Common myeloid progenitor, CD34-positive (primary cell): ENCODE measurements around the gene RAB23.
A peak's percentile ranks its signal among the peaks of the same experiment; 100 is the strongest.

Experiments
- CTCF ChIA-PET: fragments of 350-600 bp; sonication (Branson Sonifier 250); formaldehyde crosslinking; loops from one replicate; lab custom pipeline; 2021; ENCODE audit warnings: antibody characterized with exemption; lab: Charles Lee
- POLR2A ChIA-PET: fragments of 350-600 bp; sonication (Branson Sonifier 250); formaldehyde crosslinking; loops from one replicate; lab custom pipeline; 2021; ENCODE audit warnings: antibody characterized with exemption; lab: Charles Lee
- DNase-seq, 3 donors: peaks; one replicate each; pipeline versions ENCODE4 v3.0.0 to v3.0.0-alpha.2; 2013
- H3K27ac ChIP-seq, 2 experiments: 1 replicate in 1 of 2; 2 replicates in 1 of 2; pipeline ENCODE4 v1.7.0; 2013; ENCODE audit warnings: inconsistent platforms in 2 of 2, low read length in 2 of 2, mild to moderate bottlenecking in 2 of 2, low read depth in 1 of 2, moderate library complexity in 1 of 2; ENCODE audit not compliant: severe bottlenecking in 2 of 2, insufficient read depth in 1 of 2, poor library complexity in 1 of 2
- H3K27me3 ChIP-seq, 5 experiments: replicated peaks in 2 of 5; 1 replicate in 3 of 5; 2 replicates in 2 of 5; pipeline versions ENCODE4 v1.6.1 to v1.7.0; 2013; ENCODE audit warnings: low read length in 4 of 5, mild to moderate bottlenecking in 2 of 5, moderate library complexity in 2 of 5, inconsistent platforms in 1 of 5; ENCODE audit not compliant: insufficient read depth in 5 of 5, control insufficient read depth in 4 of 5
- H3K36me3 ChIP-seq, 4 experiments: 1 replicate in 2 of 4; 2 replicates in 2 of 4; pipeline versions ENCODE4 v1.6.1 to v1.7.0; 2013; ENCODE audit warnings: low read length in 3 of 4, control low read depth in 1 of 4, mild to moderate bottlenecking in 1 of 4; ENCODE audit not compliant: control insufficient read depth in 4 of 4, insufficient read depth in 4 of 4
- H3K4me1 ChIP-seq, 4 experiments: 1 replicate in 3 of 4; 2 replicates in 1 of 4; pipeline versions ENCODE4 v1.6.1 to v1.7.1; 2013; ENCODE audit warnings: low read length in 3 of 4, mild to moderate bottlenecking in 3 of 4, control low read depth in 1 of 4, inconsistent platforms in 1 of 4, moderate library complexity in 1 of 4; ENCODE audit not compliant: control insufficient read depth in 4 of 4, insufficient read depth in 4 of 4; ENCODE audit errors: control extremely low read depth in 1 of 4
- H3K4me3 ChIP-seq, 7 experiments: 1 replicate in 4 of 7; 2 replicates in 3 of 7; pipeline versions ENCODE4 v1.5.1 to v1.7.0; 2013; ENCODE audit warnings: mild to moderate bottlenecking in 7 of 7, low read length in 6 of 7, moderate library complexity in 6 of 7, inconsistent platforms in 2 of 7, low read depth in 2 of 7, control low read depth in 1 of 7; ENCODE audit not compliant: insufficient read depth in 4 of 7, control insufficient read depth in 1 of 7; ENCODE audit errors: extremely low read depth in 1 of 7
- H3K9me3 ChIP-seq, 5 experiments: 1 replicate in 4 of 5; 2 replicates in 1 of 5; pipeline versions ENCODE4 v1.6.1 to v1.7.1; 2013; ENCODE audit warnings: low read length in 4 of 5, mild to moderate bottlenecking in 2 of 5, inconsistent platforms in 1 of 5, low read depth in 1 of 5, moderate library complexity in 1 of 5; ENCODE audit not compliant: control insufficient read depth in 4 of 5, insufficient read depth in 2 of 5; ENCODE audit errors: control extremely low read depth in 1 of 5
- WGBS: methylation state at CpG from one replicate; pipeline ENCODE4 v1.1.5; 2013; ENCODE audit not compliant: insufficient coverage; 5-methylcytosine and 5-hydroxymethylcytosine counted together

Gene RAB23

GRCh38 chr6:57173056-57173885 lies 48.8 kb downstream of the RAB23 start:
- Histone ChIP-seq H3K9me3 (no peaks in the 10 kb centered on the region), H3K4me1 (peaks cover 8 to 26% (median 17%) of the 10 kb centered on the region in 4 experiments), H3K4me3 (peak overlapping the region; percentile 69 to 91 (median 85)), H3K27me3 (no peaks in the 10 kb centered on the region), H3K36me3 (peaks cover 0 to 8% (median 0%) of the 10 kb centered on the region in 4 experiments), H3K27ac (peak overlapping the region in 1 of 2 experiments; percentile 74)
- CTCF ChIA-PET = interaction anchor here (1.5 to 1.8 kb wide), 2 partner anchors 20 to 141 kb away, joined by 3 to 5 read pairs; no protein-coding TSS in a partner anchor
- DNase-seq = peak; percentile 21 to 50 (median 40)
- WGBS = 9% methylated on average over 10 of the region's 19 CpGs
- POLR2A ChIA-PET = no interaction called here

DNA sequence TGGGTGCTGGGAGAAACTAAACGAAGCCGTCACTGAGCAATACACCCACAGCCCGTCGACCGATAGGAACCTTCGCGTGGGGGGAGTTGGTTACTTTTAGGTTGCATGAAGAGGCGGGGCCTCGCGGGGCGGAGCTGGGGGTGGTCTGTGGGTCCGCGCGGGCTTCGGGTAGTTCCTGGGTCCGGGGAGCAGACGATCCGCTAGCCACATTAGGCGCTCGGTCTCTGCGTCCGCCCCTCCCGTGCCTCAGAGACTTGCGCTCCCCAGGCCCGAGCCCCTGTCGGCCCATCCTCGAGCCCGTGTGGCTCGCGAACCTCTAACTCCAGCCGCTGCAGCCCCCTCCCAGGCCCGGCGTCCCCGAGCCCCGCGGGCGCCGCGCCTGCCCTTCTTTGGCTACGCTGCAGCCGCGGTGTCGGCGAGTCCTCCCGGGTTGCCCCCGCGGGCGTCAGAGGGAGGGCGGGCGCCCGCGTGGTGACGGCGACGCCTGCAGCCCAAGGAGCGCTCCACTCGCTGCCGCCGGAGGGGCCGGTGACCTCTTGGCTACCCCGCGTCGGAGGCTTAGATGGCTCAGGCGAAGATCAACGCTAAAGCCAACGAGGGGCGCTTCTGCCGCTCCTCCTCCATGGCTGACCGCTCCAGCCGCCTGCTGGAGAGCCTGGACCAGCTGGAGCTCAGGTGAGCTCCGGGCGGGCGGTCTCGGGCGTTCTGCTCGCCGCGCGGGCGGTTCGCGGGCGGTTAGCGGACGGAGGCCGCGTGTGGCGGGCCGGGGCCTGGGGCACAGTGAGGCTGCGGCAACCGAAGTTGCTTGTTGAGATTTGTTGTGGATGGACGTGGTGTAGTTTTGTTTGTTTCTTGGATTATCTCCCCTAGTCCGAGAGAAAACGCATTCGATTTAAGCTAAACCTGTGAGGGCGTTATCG lies 49.7 kb downstream of the RAB23 start, which contains the start of gene BAG2:
BAG2 (plus strand) TSS at position 191 of the 920 bp plus-strand sequence; CDS start at position 563, 372 bp downstream.
- DNase-seq = peak; percentile 88 to 96 (median 96)
- POLR2A ChIA-PET = no interaction called here

DNA sequence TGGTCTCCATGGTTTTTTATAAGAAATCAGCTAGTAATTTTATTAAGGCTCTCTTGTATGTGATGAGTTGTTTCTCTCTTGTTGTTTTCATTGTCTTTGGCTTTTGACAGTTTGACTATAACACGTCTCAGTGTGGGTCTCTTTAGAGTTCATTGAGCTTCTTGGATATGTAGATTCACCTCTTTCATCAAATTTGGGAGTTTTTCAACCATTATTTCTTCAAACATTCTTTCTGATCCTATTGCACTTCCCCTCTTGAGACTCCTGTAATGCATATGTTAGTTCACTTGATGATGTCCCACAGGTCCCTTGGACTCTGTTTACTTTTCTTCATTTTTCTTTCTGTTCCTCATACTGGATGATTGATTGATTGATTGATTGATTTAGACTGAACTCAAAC lies 57.0 kb downstream of the RAB23 start:
- peak in 1 of 3 donors; percentile 4 for DNase-seq
- Histone ChIP-seq H3K27ac (no peak overlapping the region), H3K4me1 (peaks cover 0 to 3% (median 0%) of the 10 kb centered on the region in 4 experiments), H3K9me3 (peaks cover 0 to 19% (median 7%) of the 10 kb centered on the region in 5 experiments), H3K4me3 (no peak overlapping the region), H3K27me3 (no peaks in the 10 kb centered on the region), H3K36me3 (peaks cover 9 to 53% (median 14%) of the 10 kb centered on the region in 4 experiments)
- CTCF ChIA-PET = interaction anchor here (1.1 kb wide), 2 partner anchors 25 to 68 kb away, joined by 3 to 4 read pairs; no protein-coding TSS in a partner anchor
- WGBS = no CpG with 5 or more reads among the region's 1 CpG
- POLR2A ChIA-PET = no interaction called here

More for the DNA sequence above, 49.7 kb downstream of the RAB23 start, which contains the start of gene BAG2:
- H3K4me3 ChIP-seq = peak within 1 kb of the TSS; percentile 69 to 91 (median 85)
- WGBS = 0% methylated on average over 76 of the region's 97 CpGs
- no peaks in the 10 kb centered on the region for H3K9me3 ChIP-seq
- H3K4me1 ChIP-seq = peaks cover 8 to 26% (median 17%) of the 10 kb centered on the region in 4 experiments
- CTCF ChIA-PET = interaction anchor here (0.8 to 2.2 kb wide), 5 partner anchors 11 to 149 kb away, joined by 3 to 6 read pairs (median 4); no protein-coding TSS in a partner anchor
- peaks cover 0 to 7% (median 2%) of the 10 kb centered on the region in 4 experiments for H3K36me3 ChIP-seq
- H3K27me3 ChIP-seq = no peaks in the 10 kb centered on the region
- H3K27ac ChIP-seq = peak within 1 kb of the TSS; percentile 64 to 74

DNA sequence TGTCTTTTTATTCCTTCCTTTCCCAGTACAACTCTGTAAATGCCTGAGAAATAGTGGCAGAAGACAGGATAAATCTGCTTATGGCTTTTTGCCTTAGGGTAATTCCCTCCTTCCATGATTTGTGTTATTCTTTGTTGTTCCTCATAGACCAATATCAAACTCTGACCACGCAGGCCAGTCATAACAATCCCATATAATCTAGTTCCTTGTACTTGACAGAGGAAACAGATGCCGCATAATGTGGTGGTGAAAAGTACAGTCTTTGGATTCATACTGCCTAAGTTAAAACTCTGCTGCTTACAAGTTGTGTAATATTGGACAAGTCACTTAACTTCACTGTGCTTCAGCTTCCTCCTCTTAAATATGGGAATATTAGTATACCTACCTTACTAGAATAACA lies 58.2 kb downstream of the RAB23 start:
- Histone ChIP-seq H3K4me3 (no peak overlapping the region), H3K27me3 (no peaks in the 10 kb centered on the region), H3K27ac (no peak overlapping the region), H3K9me3 (peaks cover 0 to 19% (median 7%) of the 10 kb centered on the region in 5 experiments), H3K4me1 (peaks cover 0 to 3% (median 0%) of the 10 kb centered on the region in 4 experiments), H3K36me3 (peaks cover 9 to 53% (median 14%) of the 10 kb centered on the region in 4 experiments)
- 100% methylated on average over 1 of the region's 2 CpGs for WGBS
- peak in 2 of 3 donors; percentile 40 to 63 for DNase-seq
- ChIA-PET CTCF (interaction anchor here (1.1 kb wide), 1 partner anchor 67 kb away, joined by 3 read pairs; no protein-coding TSS in a partner anchor), POLR2A (no interaction called here)

- DNase-seq = no peak
- WGBS = 100% methylated on average over 2 of the region's 3 CpGs
- no peak overlapping the region for H3K4me3 ChIP-seq
- peaks cover 0 to 19% (median 7%) of the 10 kb centered on the region in 5 experiments for H3K9me3 ChIP-seq
- H3K36me3 ChIP-seq = peaks cover 8 to 59% (median 14%) of the 10 kb centered on the region in 4 experiments
- CTCF ChIA-PET = interaction anchor here (0.8 to 0.9 kb wide), 2 partner anchors 12 to 15 kb away, joined by 3 read pairs; no protein-coding TSS in a partner anchor
- no peaks in the 10 kb centered on the region for H3K27me3 ChIP-seq
- POLR2A ChIA-PET = no interaction called here
- peaks cover 0 to 3% (median 0%) of the 10 kb centered on the region in 4 experiments for H3K4me1 ChIP-seq
- no peak overlapping the region for H3K27ac ChIP-seq
Observed at GRCh38 chr6:57162516-57162915, 59.6 kb downstream of the RAB23 start.

GRCh38 chr6:57162028-57162427 lies 60.1 kb downstream of the RAB23 start:
- no peak overlapping the region for H3K27ac ChIP-seq
- DNase-seq = no peak
- H3K4me1 ChIP-seq = peaks cover 0 to 3% (median 0%) of the 10 kb centered on the region in 4 experiments
- CTCF ChIA-PET = interaction anchor here (0.8 to 0.9 kb wide), 3 partner anchors 10 to 15 kb away, joined by 3 read pairs; no protein-coding TSS in a partner anchor
- WGBS = 100% methylated on average over 2 of the region's 2 CpGs
- H3K9me3 ChIP-seq = peaks cover 0 to 19% (median 7%) of the 10 kb centered on the region in 5 experiments
- no peak overlapping the region for H3K4me3 ChIP-seq
- POLR2A ChIA-PET = interaction anchor here (0.7 kb wide), 1 partner anchor 67 kb away, joined by 3 read pairs; no protein-coding TSS in a partner anchor
- no peaks in the 10 kb centered on the region for H3K27me3 ChIP-seq
- H3K36me3 ChIP-seq = peaks cover 7 to 58% (median 14%) of the 10 kb centered on the region in 4 experiments
